Erythroblast (primary cell): ENCODE data around the gene HSD3B1.
"Not testable (repeated sequence)": the region's sequence is repeated elsewhere in the genome, so short reads cannot be mapped to it uniquely, and the experiment has no call there.

ENCODE experiments used
- DNase-seq, 2 experiments: peaks; one replicate each; lab custom pipeline; 2025; lab: John Stamatoyannopoulos, UW
- GATA1 ChIP-seq: IDR thresholded peaks from 2 replicates; pipeline ENCODE4 v1.6.1; 2011; ENCODE audit warnings: low read depth, mild to moderate bottlenecking, control low read depth, low read length, moderate library complexity
- POLR2A ChIP-seq: IDR thresholded peaks from 2 replicates; pipeline ENCODE4 v1.6.1; 2011; ENCODE audit warnings: mild to moderate bottlenecking, low read length

Gene HSD3B1

DNA sequence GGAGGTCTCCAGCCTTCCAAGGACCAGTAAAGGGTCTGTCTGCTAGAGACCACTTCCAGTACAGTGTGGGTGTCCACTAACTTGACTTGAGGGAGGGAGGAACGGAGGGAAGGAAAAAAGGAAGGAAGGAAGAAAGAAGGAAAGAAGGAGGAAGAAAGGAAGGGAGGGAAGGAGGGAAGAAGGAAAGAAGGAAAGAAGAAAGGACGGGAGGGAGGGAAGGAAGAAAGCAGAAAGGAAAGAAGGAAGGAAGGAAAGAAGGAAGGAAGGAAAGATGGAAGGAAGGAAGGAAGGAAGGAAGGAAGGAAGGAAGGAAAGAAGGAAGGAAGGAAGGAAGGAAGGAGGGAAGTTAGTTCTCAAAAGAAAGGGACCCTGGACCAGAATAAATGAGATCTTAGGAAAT is 26.8 kb upstream of the HSD3B1 start:
- DNase-seq, result no peak
- TF ChIP-seq POLR2A, result no peak
- TF ChIP-seq GATA1, result no peak

DNA sequence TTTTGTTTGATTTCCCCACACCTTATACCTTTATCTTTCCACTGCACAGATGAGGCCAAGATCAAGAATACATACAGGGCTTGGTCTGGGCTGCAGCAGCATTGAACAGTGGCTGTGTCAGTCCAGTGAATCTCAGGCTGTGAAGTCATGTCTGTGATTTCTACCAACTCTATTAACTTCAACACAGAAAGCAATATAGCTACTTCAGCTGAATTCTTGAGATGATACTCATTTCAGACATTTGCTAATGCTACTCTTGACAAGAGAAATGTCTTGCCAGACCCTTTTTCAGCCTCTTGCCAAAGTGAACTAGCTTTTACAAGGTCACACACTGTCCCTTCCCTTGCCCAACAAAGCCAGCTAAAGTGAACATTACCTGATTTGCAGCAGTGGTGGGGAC is 25.1 kb upstream of the HSD3B1 start:
- DNase-seq, result no peak
- no peak for TF ChIP-seq POLR2A
- TF ChIP-seq GATA1, result no peak

DNA sequence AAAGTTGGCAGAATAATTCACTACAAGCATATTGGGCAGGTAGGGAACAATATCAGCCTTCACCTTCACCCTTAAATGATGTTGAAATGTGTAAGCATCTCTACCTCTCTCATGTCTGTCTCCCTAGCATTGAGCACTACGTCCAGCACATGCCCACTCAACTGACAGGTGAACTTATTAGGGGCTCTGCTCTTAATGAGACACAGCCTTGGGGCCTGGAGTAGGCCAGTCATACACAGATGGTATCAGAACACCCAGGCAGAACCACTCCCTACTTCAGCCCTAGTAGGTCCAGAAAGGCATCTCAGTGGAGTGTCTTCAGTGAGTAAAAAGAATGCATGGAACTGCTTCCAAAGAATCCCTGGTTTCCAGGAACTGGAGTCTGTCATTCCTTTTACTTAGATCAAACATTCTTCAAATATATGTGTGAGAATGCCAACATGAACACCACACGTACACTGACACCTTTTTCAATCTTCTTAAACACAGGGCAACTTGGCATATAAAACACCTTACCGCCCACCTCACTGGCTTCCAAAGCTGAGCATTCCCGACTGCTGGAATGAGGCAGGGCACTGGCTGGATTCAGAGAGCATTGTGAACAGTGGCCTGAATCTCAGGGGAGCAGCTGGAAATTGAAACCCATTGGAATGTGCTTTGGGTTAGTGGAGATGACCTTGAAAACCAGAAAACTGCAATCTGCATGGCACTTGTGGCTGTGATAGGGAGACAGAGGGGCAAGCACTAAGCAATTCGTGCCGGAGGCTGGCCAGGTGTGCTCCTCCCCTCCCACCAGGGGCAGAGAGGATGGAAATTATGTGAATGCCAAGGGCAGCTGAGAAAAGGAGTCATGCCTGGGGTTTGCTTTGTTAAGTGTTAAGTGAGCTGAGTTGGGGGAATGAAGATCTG is 24.2 kb upstream of the HSD3B1 start:
- TF ChIP-seq GATA1 (no peak), POLR2A (no peak)
- no peak for DNase-seq

DNA sequence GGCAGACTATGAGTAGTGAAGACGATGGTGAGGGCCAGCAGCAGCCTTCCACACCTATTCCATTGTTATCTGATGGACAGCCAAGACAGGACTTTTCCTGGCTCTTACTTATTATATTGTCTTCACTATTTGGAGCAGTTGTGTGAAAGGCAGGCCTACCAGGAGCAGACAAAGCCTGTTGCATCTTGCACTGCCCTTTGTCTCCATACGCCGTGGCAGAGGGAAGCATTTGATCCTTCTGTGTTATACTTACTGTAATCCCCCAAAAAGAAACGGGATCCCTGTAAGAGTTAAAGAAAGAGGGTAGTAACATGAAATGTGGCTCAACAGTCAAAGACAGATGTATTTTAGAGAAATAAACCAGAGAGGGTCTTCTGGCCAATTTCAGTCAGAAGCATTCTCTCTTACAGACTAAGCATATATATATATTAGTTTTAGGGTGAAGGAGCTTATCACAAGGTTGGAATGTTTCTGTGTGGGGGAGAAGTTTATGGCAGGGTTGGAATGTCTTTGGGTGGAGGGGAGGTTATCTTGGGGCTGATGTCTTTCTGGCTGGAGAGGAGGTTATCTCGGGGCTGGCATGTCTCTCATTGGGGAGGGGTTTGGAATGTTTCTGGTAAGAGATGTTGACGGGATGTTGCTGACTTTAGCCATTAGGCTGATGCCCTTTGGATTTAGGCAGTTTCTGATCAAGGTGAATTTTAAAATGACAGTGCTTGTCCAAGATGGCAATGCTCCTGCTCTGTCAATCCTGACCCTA is 23.4 kb upstream of the HSD3B1 start:
- TF ChIP-seq GATA1, result no peak
- no peak for TF ChIP-seq POLR2A
- DNase-seq, result no peak

DNA sequence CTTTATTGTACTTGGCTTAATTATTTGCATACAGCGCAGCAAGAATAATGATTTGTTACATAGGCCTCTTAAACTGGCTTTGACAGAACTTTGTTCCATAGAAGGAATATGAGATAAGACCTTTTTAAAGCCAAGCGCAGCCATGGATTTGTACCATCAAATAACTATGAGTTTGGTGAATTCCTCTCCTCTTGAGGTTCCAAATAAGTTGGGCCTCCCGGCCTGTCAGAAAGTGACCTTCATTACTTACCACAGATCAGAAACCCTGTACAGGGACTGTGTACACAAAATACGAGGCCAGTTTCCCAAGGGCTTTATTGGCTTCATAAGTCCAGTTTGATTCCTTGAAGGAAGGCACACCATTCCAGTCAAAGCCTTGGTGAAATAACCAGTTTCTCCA is 21.8 kb upstream of the HSD3B1 start:
- TF ChIP-seq GATA1 (no peak), POLR2A (no peak)
- no peak for DNase-seq

DNA sequence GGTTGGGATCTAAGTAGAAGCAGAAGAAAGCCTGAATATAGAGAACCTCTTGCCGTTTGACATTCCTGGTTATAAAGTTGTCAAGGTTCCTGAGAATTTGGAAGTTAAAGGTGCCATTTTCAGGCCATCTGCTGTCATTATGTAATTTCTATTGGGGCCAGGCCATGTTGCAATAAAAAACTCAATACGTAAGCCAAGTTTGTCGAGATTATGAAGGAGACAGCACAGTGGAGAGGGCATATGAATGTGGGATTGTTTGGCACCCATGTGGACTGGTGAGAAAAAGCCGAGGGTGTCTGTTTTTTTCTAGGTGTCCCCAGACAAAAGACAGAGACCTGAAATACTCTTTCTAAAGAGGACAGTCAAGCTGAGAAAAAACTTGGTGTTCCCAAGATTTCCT is 18.8 kb upstream of the HSD3B1 start:
- TF ChIP-seq GATA1 (no peak), POLR2A (no peak)
- no peak for DNase-seq

DNA sequence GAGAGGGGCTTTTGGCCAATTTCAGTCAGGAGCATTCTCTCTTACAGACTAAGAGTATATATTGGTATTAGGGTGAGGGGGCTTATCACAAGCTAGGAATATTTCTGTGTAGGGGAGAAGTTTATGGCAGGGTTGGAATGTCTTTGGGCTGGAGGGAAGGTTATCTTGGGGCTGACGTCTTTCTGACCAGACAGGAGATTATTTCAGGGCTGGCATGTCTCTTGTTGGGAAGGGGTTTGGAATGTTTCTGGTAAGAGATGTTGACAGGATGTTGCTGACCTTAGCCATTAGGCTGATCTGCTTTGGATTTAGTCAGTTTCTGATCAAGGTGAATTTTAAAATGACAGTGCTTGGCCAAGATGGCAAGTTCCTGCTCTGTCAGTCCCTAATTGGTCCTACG is 17.8 kb upstream of the HSD3B1 start:
- DNase-seq, result no peak
- TF ChIP-seq POLR2A (no peak), GATA1 (no peak)

DNA sequence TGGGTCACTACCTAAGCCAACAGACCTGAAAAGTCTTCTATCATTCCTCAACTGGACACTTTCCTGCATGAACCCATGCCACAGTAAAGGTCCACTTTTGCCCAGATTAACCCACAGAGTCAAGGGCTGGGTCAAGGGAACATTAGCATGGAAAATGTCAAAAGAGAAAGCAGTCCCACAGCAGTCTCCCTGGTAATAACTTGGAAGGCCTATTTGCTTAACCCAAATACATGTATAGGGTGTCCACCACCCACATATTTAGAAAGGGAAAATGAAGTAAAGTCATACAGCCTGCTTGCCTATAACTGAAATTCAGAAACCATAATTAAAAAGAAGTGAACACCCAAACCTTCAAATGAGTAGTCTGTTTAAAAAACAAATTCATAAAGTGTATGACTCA is 16.1 kb upstream of the HSD3B1 start:
- no peak for TF ChIP-seq POLR2A
- no peak for TF ChIP-seq GATA1
- DNase-seq, result no peak

DNA sequence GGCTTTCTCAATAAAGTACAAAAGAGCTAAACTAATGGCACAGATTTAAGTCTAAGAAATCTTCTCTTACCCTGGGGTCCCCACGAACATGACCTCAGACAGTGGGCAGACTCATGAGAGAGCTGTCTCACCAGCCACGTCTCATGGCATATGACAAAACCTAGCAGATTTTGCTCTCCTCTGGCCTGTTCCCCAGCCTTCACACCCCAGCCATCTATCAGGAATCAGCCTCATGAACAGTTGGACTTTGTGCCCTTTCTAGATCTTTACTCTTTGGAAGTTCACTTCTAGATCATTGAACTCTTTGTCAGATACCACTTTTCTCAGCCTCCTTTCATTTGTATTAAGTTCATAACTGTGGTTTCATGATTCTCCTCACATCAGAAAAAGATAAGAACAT is 14.2 kb upstream of the HSD3B1 start:
- no peak for DNase-seq

DNA sequence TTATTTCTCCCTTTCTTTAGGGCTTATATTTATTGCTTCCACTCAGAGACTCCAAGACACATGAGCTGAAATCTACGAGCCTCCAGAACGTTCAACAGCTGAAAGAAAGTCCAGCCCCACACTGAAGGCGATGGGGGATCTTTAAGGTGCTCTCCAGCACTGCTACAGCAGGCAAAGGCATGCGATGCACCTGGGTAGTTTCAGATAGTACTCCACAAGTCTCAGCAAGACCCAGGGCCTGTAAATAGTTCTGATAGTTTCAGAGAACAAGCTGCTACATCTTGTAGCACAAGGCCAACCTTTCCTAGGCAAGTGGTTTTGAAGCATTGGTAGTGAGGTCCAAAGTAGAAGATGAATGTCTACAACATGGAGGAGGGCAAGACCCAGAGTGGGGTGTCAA is 2.2 kb upstream of the HSD3B1 start:
- no peak for DNase-seq
- no peak for TF ChIP-seq POLR2A
- TF ChIP-seq GATA1, result no peak

More for the DNA sequence above, 14.2 kb upstream of the HSD3B1 start:
- no peak for TF ChIP-seq GATA1

DNA sequence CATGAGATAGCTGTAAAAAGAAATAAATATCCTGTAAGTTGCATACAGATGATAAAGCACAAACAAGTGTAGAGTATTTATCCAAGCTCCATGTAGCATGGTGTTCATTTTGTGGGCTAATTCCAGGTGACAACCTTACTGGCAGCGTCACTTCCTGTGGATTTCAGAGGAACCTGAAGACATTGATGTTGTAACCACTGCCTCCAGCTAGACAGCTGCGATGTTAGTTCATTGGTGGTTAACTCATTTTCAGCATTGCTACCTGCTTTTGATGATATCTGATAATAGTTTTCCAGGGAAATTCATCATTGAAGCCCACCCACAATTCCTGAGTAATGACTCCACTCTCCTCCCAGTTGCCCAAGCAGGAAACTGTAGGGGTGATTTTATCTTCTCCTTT is 3.0 kb downstream of the HSD3B1 start:
- no peak for TF ChIP-seq GATA1
- no peak for TF ChIP-seq POLR2A
- no peak for DNase-seq

DNA sequence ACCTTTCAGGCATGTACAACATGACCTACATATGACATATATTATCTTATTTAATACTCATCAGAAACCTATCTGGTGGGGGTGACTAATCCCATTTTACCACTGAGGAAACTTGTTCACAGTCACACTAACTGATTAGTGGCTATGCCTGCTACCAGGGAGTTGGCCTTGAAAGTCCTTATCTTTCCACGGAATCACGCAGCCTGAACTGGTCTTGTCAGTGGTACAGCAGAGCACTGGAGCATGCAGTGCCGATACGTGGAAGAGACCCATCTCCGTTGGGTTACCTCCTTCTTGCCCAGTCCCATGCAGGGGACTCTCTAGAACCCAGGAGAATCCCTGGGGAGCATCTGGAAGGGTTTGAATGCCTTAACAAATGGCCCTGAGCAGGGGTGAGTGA is 8.2 kb downstream of the HSD3B1 start:
- TF ChIP-seq GATA1, result no peak
- no peak for TF ChIP-seq POLR2A
- no peak for DNase-seq

DNA sequence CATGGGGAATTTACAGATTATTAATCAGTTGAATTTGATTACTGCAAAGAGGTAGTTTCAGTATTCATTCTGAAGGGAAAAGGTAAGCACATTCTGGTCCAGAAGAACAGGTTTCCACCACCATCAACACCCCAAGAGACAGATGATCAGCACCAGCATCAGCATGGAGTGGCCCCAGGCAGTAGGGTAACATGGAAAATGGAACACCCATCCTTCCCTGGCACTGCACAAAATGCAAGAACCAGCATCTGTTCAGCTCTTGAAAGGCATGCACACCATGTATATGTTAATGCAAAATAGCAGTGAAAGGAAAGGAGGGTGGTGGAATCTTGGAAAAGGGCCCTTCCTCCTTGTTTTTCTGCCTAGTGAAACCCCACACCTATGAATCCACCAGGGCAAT is 9.2 kb downstream of the HSD3B1 start:
- DNase-seq, result no peak
- TF ChIP-seq POLR2A (no peak), GATA1 (no peak)

DNA sequence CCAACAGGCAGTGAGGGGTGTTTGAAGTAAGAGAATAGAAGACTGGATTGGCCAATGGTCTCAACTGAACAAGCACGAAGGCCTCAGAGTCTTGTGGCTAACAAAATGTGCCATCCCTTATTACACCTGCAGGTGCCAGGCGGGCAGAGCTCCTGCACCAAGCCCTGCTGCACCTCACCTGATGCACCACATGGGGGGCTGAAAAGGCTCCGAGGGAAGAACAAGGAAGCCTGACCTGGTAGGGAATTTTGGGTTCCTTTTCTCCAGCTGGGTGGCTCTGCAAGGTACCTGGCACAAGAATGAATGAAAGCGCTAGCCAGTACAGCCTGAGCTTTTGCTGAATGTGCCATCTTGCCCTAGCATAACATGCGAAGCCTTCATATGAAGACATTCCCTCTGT is 9.7 kb downstream of the HSD3B1 start:
- TF ChIP-seq GATA1 (no peak), POLR2A (no peak)
- no peak for DNase-seq

DNA sequence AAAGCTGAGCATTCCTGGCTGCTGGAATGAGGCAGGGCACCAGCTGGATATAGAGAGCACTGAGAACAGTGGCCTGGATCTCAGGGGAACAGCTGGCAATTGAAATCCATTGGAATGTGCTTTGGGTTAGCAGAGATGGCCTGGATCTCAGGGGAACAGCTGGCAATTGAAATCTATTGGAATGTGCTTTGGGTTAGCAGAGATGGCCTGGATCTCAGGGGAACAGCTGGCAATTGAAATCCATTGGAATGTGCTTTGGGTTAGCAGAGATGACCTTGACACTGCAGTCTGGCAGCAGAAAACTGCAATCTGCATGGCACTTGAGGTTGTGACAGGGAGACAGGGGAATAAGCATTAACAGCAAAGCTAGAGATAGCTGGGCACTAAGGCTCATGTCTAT is 10.7 kb downstream of the HSD3B1 start:
- DNase-seq, result not testable (repeated sequence)
